Left forelimb (tissue), 1 donor: Measurements from ENCODE around the gene TRAPPC4.
"Not testable (repeated sequence)": the region's sequence is repeated elsewhere in the genome, so short reads cannot be mapped to it uniquely, and the experiment has no call there.

ENCODE experiments used
- DNase-seq: peaks from one replicate; pipeline ENCODE4 v3.0.0-alpha.2; 2018; ENCODE audit warnings: low spot score

TRAPPC4 gene

DNA sequence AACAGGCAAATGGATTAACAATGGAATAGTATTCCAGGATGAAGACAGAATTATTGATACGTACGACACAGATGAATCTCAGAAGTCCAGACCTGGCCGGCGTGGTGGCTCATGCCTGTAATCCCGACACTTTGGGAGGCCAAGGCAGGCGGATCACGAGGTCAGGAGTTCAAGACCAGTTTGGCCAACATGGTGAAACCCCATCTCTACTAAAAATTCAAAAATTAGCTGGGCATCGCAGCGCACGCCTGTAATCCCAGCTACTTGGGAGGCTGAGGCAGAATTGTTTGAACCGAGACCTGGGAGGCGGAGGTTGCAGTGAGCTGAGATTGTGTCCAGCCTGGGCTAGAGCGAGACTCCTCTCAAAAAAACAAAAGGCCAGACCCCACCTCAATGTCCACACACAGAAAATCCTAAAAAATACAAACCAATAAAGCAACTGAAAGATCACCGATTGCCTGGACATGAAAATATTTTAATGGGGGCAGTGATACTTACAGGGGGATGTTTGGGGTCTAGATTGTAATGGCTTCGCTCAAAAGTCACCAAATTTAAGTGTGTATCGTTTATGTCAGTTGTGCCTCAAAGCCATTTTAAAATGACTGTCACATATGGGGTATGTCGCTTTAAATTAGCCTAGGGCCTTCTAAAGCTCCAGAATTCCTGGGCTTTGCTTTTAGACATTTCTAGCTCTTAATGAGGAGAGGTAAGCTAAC, 4.2 kb upstream of the TRAPPC4 start:
- DNase-seq: no peak

DNA sequence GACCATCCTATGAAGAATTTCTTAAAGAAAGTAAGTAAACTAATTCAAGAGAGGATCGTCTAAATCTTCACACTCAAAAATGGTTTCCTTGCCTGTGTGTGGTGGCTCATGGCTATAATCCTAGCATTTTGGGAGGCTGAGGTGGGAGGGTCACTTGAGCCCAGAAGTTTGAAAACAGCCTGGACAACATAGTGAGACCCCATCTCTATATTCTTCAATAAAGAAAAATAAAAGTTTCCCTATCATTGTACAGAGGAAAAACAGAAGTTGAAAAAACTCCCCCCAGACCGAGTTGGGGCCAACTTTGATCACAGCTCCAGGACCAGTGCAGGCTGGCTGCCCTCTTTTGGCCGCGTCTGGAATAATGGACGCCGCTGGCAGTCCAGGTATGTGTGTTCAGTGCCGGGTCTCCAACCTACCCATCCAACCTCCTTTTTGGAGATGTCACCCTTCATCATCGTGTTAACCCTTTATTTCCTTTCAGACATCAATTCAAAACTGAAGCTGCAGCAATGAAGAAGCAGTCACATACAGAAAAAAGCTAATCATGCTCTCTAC, 3.4 kb upstream of the TRAPPC4 start:
- DNase-seq: no peak

- no peak for DNase-seq
Measured at GRCh38 chr11:119016216-119017009, 2.2 kb upstream of the TRAPPC4 start.

DNA sequence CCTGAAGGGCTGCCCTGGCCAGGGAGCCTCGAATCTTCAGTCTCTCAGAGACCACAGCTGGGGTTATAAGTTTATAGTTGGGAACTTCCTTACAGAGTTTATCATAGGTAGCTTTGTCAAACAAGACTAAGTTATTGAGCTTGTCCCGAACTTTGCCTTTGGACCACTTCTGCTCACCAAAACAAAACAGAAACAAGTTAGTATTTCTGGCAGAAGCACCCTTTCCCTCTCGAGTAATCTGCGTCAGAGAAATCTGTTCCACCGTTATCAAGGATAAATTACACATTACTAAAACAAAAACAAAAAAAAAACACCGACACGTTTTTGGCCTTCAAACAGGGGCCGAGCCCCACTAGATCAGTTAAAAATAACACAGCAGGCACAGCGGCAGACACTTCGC, 1.2 kb upstream of the TRAPPC4 start:
- not testable (repeated sequence) for DNase-seq

GRCh38 chr11:119019996-119020395, 1.4 kb downstream of the TRAPPC4 start:
- no peak for DNase-seq

DNA sequence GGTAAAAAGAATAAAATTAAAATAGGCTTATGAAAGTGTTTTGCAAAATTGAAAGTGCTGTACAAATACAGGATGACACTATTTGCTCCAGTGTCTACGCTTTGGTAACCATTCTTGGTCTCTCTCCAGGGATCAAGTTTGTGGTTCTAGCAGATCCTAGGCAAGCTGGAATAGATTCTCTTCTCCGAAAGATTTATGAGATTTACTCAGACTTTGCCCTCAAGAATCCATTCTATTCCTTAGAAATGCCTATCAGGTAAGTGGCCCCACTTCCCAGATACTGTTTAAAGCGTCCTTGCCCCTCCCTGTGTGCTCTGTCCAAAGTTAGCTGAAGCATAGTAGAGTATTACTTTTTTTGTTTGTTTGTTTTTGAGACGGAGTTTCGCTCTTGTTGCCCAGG, 3.1 kb downstream of the TRAPPC4 start:
- DNase-seq: no peak

DNA sequence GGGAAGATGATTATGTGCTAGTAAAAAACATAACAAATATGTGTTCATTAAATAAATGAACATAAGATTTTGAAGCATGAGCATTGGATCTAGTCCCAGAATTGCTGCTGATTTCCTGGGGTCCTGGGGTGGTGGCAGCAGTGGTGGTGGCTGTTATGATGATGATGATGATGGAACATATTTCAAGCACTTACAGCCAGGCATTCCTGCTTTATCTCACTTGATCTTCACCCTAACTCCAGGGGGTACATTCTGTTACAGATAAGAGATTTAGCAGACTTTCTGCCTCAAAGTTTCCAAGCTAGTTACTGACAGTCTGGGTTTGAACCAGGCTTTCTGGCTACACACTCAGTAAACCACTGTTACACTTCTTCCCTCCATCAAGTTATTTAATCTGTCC, 5.2 kb downstream of the TRAPPC4 start:
- DNase-seq: no peak

- no peak for DNase-seq
Measured at GRCh38 chr11:119024430-119025098, 6.0 kb downstream of the TRAPPC4 start.

- DNase-seq: no peak
Measured at GRCh38 chr11:119025099-119025473, 6.5 kb downstream of the TRAPPC4 start.

GRCh38 chr11:119025541-119025940, 7.0 kb downstream of the TRAPPC4 start:
- DNase-seq: no peak

GRCh38 chr11:119025978-119026766, 7.6 kb downstream of the TRAPPC4 start:
- no peak for DNase-seq

GRCh38 chr11:119026970-119027369, 8.4 kb downstream of the TRAPPC4 start:
- DNase-seq: no peak

GRCh38 chr11:119027561-119028345, 9.2 kb downstream of the TRAPPC4 start:
- DNase-seq: no peak

- no peak for DNase-seq
Measured at GRCh38 chr11:119028346-119029068, 9.9 kb downstream of the TRAPPC4 start.

DNA sequence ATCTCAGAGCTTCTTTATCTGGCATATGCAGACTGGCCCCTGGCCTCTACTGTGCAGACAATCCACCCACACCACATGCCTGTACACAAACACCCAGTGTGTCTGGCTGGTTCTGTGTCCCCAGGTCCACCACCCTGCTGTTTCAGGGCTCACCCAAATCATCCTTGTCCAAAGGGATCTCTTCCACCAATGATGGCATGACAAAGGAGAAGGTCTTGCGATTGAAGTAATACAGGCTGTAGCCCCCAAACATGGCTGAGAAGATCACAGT, 10.4 kb downstream of the TRAPPC4 start:
- DNase-seq: no peak

DNA sequence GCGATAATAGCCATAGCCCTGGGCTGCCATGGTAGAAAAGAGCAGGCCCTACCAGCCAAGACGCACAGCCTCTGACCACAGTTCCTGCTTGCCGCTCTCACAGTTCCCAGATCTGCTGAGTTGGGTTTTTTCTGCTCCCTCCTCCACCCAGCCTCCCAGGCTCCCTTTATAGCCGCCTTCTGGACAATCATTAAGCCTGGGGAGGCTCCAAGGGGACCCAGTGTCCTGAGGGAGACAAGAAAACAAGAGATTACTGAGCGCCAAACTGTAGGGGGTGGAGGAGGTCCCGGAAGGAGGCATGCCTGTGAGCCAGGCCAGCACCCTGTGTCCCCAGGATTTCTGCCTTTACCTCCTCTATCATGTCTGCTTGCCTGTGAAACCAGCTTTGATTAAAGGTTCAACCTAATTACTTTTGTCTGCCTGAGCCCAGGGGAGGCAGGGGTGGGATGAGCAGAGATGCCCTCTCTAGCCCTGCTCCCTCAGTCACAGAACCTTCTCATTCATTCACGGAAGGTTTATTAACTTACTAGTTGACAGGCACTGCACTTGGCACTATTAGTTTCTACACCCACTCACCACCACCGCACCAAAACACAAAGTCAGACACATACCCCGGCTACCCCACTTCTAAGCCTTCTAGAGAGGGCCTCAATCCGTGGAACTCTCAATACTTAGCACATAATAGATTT, 10.9 kb downstream of the TRAPPC4 start:
- no peak for DNase-seq

DNA sequence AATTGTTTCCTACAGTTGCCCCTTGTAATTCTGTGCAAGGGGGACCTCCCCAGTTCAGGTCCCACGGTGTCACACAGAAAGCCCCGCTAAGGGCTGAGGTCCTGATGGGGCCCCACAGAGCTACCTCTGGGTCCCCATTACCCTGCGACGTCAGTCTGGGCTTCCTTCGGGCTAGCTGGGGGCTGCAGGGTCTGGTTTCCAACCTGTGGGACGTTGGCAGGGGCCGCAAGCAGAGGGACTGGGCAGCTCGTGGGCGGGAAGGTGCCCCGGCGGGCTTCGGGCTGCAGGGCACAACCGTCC, 11.4 kb downstream of the TRAPPC4 start:
- DNase-seq: no peak

GRCh38 chr11:119030329-119031047, 11.9 kb downstream of the TRAPPC4 start, which contains the start of gene SLC37A4:
TSS of gene SLC37A4 (minus strand) at chr11:119030877.
- peak; percentile 94 for DNase-seq

DNA sequence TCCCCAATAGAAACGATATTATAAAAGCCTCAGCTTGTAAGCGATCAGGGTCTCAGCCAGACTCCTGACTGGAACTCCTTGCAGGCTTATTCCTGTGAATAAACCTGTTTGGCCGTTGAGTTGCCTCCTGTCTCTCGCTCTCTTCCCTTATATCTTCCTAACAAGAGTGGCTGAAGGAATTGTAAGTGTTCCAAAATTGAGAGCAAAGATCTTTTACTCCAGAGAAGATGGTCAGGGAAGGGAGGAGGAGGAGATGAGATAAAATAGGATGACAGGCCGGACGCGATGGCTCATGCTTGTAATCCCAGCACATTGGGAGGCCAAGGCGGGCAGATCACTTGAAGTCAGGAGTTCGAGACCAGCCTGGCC, 13.3 kb downstream of the TRAPPC4 start:
- DNase-seq: no peak

GRCh38 chr11:119033421-119033820, 14.9 kb downstream of the TRAPPC4 start:
- DNase-seq: not testable (repeated sequence)
